MG63 (cell line): ENCODE results near the gene NIPAL4. TPM values are rescaled to one million over a fixed set of nuclear protein-coding genes. Genes with fewer than 3 reads are reported as not detected.

Source experiments
- DNase-seq: peaks from one replicate; pipeline ENCODE4 v3.0.0-alpha.2; 2020
- H3K27me3 ChIP-seq: fragments of 250-450 bp; sonication (Bioruptor Pico); 2 replicates; pipeline ENCODE4 v1.5.1; 2020; ENCODE audit warnings: mild to moderate bottlenecking, moderate library complexity
- H3K36me3 ChIP-seq: fragments of 250-450 bp; sonication (Bioruptor Pico); 2 replicates; pipeline ENCODE4 v1.5.1; 2020; ENCODE audit warnings: mild to moderate bottlenecking, moderate library complexity
- H3K4me3 ChIP-seq: fragments of 250-450 bp; sonication (Bioruptor Pico); 2 replicates; pipeline ENCODE4 v1.5.1; 2020; ENCODE audit warnings: mild to moderate bottlenecking, moderate library complexity
- H3K9me3 ChIP-seq: fragments of 250-450 bp; sonication (Bioruptor Pico); 2 replicates; pipeline ENCODE4 v1.5.1; 2020; ENCODE audit warnings: mild to moderate bottlenecking, moderate library complexity
- total RNA-seq: library from RNA; depleted of rRNA; stranded (reverse); fragments of >200 nt; shearing (Covaris generic); gene quantifications from 2 replicates; pipeline ENCODE4 v1.2.3, GENCODE V29; 2014; ENCODE audit warnings: low replicate concordance

Gene NIPAL4
- total RNA-seq, 1 experiment from 2014 or later = not detected

GRCh38 chr5:157497875-157498611 lies 38.0 kb downstream of the NIPAL4 start:
- H3K36me3 ChIP-seq = peaks cover 11% of the 10 kb centered on the region; the same call in 1 of the 2 replicates
- H3K9me3 ChIP-seq = no peaks in the 10 kb centered on the region
- H3K27me3 ChIP-seq = no peaks in the 10 kb centered on the region
- no peak for DNase-seq
- H3K4me3 ChIP-seq = no peak overlapping the region

DNA sequence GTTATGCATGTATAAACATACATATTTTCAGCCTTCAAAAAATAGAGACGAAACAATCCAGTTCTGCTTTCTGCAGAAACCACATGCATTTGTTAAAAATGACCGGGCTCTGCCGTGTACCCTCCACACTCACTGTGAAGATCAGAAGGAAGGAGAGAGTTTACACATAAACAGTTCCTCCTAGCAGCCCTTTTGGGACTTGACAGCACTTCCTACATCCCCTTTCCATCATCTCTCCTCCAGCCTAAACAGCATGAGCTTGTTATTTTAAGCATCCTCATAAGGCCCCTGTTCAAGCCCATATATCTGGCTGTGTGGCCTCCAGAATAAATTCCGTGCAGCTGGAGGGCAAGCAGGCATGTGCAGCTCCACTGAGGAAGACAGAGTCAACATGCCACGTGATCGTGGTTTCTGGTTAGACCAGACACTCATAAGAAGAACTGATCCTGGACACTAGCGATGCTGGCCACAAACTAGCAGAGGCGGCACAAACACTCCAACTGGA lies 42.2 kb downstream of the NIPAL4 start:
- DNase-seq = no peak
- H3K9me3 ChIP-seq = no peaks in the 10 kb centered on the region
- H3K27me3 ChIP-seq = no peaks in the 10 kb centered on the region
- peaks cover 5% of the 10 kb centered on the region for H3K36me3 ChIP-seq
- no peak overlapping the region for H3K4me3 ChIP-seq

DNA sequence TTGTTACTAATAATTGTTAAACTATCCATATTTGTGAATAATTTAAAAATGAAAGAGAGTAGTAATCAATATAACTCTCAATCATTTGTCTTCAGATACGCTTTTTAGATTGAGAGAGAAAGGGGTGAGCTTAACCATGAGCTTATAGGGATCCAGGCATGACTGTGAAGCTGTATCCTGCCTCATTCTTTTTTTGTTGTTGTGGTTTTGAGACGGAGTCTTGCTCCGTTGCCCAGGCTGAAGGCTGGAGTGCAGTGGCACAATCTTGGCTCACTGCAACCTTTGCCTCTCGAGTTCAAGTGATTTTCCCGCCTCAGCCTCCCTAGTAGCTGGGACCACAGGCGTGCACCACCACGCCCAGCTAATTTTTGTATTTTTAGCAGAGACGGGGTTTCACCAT lies 44.0 kb downstream of the NIPAL4 start:
- no peak for DNase-seq
- no peaks in the 10 kb centered on the region for H3K27me3 ChIP-seq
- H3K9me3 ChIP-seq = no peaks in the 10 kb centered on the region
- H3K4me3 ChIP-seq = no peak overlapping the region
- peaks cover 5% of the 10 kb centered on the region for H3K36me3 ChIP-seq

GRCh38 chr5:157505496-157505895 lies 45.5 kb downstream of the NIPAL4 start:
- no peaks in the 10 kb centered on the region for H3K9me3 ChIP-seq
- no peak overlapping the region for H3K4me3 ChIP-seq
- no peaks in the 10 kb centered on the region for H3K27me3 ChIP-seq
- H3K36me3 ChIP-seq = peaks cover 2% of the 10 kb centered on the region
- no peak for DNase-seq

DNA sequence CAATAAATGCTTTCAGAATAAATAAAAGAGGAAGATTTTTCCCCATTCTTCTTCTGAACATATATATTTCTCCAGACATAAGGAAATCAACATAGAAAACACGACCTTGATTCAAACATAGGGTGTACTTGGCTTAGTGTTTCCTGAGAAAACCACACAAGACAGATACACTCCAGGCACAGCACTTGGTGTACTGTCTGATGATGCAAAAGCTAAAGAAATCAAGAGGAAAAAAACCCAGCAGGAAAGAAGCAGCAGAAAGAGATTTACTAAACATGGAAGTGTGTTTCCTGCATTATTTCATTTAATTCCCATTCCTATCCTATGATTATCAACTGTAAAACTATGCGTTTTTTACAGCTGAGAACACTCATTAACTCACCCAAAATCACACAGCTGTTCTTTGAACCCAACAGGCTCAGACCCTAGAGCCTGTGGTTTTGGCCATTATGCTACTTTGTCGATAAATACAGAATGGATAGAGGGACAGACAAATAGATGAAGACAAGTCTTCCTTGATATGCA lies 46.1 kb downstream of the NIPAL4 start:
- no peak for DNase-seq

DNA sequence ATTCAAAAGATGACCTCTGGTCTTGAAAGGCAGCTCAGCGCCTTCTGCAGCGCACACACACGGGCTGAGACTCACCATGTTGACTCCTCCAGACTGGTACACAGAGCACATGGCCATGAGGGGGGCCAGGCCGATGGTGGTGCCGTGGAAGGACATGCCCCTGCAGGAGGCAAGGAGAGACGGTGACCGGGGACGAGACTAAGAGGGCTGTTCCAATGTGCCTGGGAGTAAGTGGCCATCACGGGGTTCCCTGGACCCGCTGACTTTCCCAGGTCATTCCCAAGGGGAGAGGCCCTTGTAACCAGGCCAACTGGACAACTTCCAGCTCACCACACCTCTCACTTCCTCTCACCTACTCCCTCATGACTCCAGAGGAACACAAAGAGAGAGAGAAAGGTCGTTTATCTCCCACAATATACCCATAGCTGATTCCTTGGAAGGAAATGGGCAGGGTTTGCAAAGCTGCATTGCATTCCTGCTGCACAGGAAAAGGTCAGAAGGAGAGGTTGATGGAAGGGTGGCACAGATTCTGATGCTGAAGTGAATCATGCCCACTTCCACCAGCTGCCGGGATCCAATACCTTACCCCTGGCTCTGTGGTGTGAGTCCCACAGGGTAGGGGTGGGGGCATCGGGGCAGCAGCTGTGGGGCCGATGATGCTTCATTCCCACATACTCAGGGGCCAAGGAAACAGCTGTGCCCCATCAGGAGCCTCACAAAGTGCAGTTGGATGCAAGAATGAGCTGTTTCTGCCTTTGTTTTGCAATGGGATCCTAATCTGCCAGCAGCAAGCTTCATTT lies 47.2 kb downstream of the NIPAL4 start:
- H3K4me3 ChIP-seq = no peak overlapping the region
- no peaks in the 10 kb centered on the region; the same call in 1 of the 2 replicates for H3K36me3 ChIP-seq
- H3K9me3 ChIP-seq = no peaks in the 10 kb centered on the region
- peak; percentile 79 for DNase-seq
- H3K27me3 ChIP-seq = no peaks in the 10 kb centered on the region

More for the DNA sequence above, 46.1 kb downstream of the NIPAL4 start:
- Histone ChIP-seq H3K27me3 (no peaks in the 10 kb centered on the region), H3K4me3 (no peak overlapping the region), H3K36me3 (no peaks in the 10 kb centered on the region; the same call in 1 of the 2 replicates), H3K9me3 (no peaks in the 10 kb centered on the region)

DNA sequence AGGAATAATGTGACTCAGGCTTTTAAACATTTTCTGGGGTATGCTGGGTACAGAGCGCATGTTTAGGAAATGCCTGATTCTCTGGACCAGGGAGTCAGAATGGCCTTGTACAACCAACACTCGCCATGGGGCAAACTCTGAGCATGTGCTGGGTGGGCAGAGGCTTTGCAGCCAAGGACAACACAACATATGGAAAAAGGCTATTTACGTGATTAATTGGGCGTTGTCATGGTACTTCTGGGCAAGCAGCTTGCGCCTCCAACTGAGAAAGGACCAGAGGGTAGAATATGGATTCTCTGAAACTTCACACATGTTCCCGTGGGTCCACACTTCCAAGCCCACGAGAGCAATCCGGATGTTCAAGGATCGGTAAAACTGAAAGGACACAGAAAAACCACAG lies 49.1 kb downstream of the NIPAL4 start:
- peaks cover 7% of the 10 kb centered on the region for H3K36me3 ChIP-seq
- H3K27me3 ChIP-seq = no peaks in the 10 kb centered on the region
- H3K9me3 ChIP-seq = no peaks in the 10 kb centered on the region
- H3K4me3 ChIP-seq = no peak overlapping the region
- DNase-seq = no peak

- Histone ChIP-seq H3K9me3 (no peaks in the 10 kb centered on the region), H3K27me3 (no peaks in the 10 kb centered on the region), H3K4me3 (no peak overlapping the region), H3K36me3 (peaks cover 7% of the 10 kb centered on the region)
- no peak for DNase-seq
Measured at GRCh38 chr5:157509587-157509986, 49.6 kb downstream of the NIPAL4 start.

DNA sequence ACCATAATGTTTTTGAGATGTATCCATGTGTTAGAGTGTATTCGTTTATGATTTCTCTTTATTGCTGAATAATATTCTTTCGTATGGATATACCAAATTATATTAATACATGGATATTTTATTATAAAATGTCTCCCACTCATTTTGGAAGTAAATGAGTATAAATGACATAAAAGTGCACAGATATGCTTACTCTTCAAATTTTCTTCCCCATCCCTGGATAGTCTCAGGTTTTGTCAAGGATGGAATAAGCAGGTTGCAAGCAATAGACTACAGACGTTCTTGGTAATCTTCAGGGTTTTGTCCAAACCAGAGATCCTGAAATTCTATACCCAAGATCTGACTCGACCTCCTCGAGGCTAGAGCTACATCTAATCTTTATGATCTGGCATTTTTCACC lies 50.7 kb downstream of the NIPAL4 start:
- no peaks in the 10 kb centered on the region for H3K9me3 ChIP-seq
- H3K4me3 ChIP-seq = no peak overlapping the region
- DNase-seq = no peak
- H3K36me3 ChIP-seq = peaks cover 10% of the 10 kb centered on the region
- H3K27me3 ChIP-seq = no peaks in the 10 kb centered on the region

DNA sequence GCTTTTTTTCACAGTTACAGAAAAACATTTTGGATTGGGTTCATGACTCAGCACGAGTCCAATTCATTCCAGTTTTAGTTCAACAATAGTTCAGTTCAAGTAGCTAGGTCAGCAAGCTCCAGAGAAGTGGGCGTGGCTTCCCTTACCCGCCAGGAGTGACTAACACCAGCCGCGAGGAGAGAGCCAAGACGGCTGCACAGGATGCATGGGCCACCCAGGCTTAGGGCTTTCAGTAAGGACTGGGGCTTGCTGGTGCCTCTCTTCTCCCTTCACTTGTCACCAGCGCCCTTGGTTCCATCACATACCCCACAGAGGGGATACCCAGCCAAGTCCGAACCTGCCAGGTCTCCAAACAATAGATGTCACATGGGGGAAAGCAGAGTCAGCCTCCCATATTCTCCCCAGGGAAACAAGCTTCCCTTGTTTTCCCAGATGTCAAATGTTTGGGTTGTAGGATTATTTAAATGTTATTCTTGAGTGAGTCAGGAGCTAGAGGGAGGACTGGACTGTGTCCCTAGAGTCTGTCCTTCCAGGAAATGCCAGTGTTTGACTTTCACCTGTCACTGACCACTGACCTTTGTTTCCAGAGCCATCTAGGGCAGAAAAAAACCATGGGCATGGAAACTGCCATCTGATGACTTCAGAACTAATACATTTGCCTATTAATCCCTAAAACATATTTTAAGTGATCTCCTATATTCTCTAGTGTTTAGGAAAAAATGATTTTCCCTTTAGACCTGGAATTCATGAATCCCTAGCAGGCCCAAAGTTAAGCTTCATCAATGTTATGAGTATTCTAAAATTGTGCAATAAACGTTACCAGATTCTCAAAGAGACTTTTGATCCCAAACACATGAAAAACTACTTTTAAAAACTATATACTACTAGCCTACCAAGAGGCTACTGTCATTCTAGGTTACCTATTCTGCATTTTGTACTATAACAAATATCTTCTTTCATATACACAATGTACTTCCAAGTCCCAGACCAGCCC lies 51.9 kb downstream of the NIPAL4 start:
- Histone ChIP-seq H3K27me3 (no peaks in the 10 kb centered on the region), H3K9me3 (no peaks in the 10 kb centered on the region), H3K36me3 (peaks cover 10% of the 10 kb centered on the region), H3K4me3 (no peak overlapping the region)
- DNase-seq = peak; percentile 99

DNA sequence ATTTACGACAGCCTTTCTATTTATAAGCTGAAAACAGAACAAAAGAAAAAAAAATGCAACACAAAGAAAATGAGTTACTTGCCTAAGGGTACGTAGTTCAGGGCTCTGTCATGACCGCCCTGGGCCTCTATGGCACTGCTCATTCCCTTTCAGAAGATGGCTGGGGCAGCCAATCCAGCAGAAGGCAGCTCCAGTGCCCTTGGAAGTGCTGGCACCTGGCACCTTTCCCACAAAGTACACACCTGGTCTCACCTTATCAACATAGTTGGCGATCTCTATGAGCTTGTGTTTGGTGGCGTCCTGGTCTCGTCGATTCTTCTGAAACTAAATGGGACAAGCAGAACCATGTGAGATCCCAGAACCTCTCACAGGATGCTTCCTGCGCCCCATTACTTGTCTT lies 53.2 kb downstream of the NIPAL4 start:
- Histone ChIP-seq H3K4me3 (no peak overlapping the region), H3K9me3 (no peaks in the 10 kb centered on the region), H3K27me3 (no peaks in the 10 kb centered on the region), H3K36me3 (peaks cover 17% of the 10 kb centered on the region)
- no peak for DNase-seq

GRCh38 chr5:157514974-157515373 lies 55.0 kb downstream of the NIPAL4 start:
- no peak for DNase-seq
- Histone ChIP-seq H3K9me3 (no peaks in the 10 kb centered on the region), H3K4me3 (no peak overlapping the region), H3K36me3 (peaks cover 26% of the 10 kb centered on the region), H3K27me3 (no peaks in the 10 kb centered on the region)

DNA sequence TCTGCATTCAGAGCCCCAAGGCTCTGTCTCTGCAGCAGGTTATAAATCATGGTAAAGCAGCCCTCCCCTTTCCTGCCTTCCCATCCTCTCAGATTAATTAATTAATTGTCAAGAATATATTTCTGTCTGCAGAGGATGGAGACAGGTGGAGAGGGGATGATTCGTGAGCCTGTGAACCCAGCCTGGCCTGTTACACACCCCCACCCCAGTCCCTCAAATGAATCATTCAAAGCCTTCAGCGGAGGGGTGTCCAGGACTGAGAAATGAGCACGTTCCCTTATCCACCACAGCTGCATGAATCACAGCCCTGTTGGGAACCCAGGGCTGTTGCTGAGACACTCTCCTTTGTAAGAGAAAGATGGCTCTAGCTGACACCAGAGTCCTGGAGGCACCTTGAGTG lies 56.0 kb downstream of the NIPAL4 start:
- Histone ChIP-seq H3K27me3 (no peaks in the 10 kb centered on the region), H3K9me3 (no peaks in the 10 kb centered on the region), H3K4me3 (no peak overlapping the region), H3K36me3 (peaks cover 26% of the 10 kb centered on the region)
- peak; percentile 88 for DNase-seq

DNA sequence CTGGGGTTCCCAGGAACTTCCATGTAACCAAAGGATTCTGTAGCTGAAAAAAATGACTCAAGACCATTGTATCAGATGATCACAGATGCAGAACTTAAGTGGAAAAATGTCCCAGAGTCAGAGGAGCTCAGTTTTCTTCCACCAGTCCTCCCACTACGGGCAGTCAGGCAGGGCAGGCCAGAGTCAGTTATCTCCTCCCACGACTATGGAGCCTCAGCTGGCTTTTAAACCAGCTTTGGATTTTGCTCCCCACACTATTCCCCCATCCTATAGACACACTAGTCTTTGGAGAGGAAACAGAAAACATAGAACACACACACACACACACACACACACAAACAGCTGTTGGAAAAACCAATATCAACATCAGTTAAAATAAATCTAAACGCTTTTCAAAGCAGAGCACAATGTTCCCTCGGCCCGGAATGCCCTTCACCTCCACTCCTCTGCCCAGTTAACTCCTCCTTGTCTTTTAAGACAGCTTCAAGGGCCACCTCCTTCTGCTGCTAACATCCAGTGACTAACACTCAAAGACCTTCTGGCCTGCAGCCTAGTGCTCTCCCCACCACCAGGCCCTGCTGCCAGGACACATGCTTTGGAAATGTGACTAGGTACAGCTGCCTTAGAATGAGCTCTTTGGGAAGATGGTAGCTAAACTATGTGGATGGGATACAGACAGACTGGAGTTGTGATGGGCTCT lies 56.8 kb downstream of the NIPAL4 start:
- DNase-seq = peak; percentile 96
- H3K9me3 ChIP-seq = no peaks in the 10 kb centered on the region
- no peak overlapping the region for H3K4me3 ChIP-seq
- H3K27me3 ChIP-seq = no peaks in the 10 kb centered on the region
- peaks cover 26% of the 10 kb centered on the region for H3K36me3 ChIP-seq

DNA sequence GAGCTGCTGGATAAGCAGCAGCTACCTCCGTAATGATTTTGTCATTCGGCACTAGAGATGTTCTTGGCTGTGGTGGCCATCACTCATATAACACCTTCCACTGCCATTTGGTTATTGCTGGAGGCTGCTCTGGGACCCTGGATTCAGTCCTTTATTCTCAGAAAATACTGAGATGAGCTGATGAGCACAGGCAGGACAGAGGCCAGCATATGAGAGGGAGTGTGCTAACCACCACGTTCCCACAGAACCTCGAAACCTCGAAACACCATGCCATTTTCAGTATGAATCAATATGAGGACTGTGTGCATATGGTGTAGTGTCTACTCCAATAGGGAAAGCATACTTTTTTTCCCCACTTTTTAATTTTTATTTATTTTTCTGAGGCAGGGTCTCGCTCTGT lies 59.0 kb downstream of the NIPAL4 start:
- no peak for DNase-seq
- no peaks in the 10 kb centered on the region; the same call in 1 of the 2 replicates for H3K9me3 ChIP-seq
- H3K36me3 ChIP-seq = peaks cover 24% of the 10 kb centered on the region
- H3K4me3 ChIP-seq = no peak overlapping the region
- no peaks in the 10 kb centered on the region for H3K27me3 ChIP-seq
